T-helper 2 cell treated with Interferon-gamma antibody and Interleukin-4, amounts not matched to agents 100 ng/mL and 5 ng/mL, for 36 hours (primary cell): Measurements from ENCODE around the gene THBD. TPM values are rescaled to one million over a fixed set of nuclear protein-coding genes. Genes with fewer than 3 reads are reported as not detected.

Source experiments
- intact Hi-C: fragments of 100-400 bp; cut with micrococcal nuclease; formaldehyde crosslinking; loops from one replicate; pipeline ENCODE4 v1.15.1; 2023
- total RNA-seq: library from RNA; stranded (reverse); gene quantifications from 2 replicates; pipeline ENCODE4 v1.2.3, GENCODE V29; 2022

THBD gene
- total RNA-seq, 1 donor from 2014 or later, result not detected

GRCh38 chr20:23084845-23085365 lies 35.4 kb upstream of the THBD start:
- intact Hi-C loops, result no loop called here

- intact Hi-C loops, result no loop called here
These were observed 34.9 kb upstream of the THBD start for GRCh38 chr20:23084282-23084844.

DNA sequence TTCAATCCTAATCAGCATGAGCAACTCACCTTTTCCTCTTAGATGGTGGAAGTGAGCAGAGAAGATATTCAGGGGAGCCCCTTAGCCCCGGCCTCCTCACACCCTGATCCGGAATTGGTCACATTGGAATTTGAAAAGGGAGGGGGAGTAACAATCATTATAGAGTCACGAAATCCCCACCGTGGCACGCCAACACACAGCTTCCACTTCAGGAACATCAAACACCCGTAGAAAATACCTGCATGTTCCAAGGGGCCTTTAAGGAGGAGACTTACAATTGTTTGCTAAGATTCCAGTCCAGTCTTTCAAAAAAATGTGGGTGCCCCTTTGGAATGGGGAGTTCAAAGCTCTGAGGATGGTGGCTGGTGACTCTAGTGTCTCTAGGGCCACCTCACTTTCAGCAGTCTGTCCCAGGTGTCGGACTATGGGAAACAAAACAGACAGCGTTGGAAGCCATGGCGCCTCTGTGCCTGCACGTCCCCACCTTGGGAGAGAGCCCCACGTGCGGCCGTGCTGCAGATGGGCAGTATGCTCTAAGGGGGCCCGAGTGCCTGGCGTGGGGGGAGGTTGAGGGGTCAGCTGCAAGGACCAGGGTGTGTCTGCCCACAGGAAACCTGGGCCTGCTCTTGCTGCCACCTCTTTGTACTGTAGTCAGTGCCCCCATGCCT lies 34.2 kb upstream of the THBD start:
- intact Hi-C loops, result no loop called here

- intact Hi-C loops, result no loop called here
These were observed 33.5 kb upstream of the THBD start for GRCh38 chr20:23082846-23083552.

GRCh38 chr20:23081263-23081819 lies 31.9 kb upstream of the THBD start:
- intact Hi-C loops, result no loop called here

DNA sequence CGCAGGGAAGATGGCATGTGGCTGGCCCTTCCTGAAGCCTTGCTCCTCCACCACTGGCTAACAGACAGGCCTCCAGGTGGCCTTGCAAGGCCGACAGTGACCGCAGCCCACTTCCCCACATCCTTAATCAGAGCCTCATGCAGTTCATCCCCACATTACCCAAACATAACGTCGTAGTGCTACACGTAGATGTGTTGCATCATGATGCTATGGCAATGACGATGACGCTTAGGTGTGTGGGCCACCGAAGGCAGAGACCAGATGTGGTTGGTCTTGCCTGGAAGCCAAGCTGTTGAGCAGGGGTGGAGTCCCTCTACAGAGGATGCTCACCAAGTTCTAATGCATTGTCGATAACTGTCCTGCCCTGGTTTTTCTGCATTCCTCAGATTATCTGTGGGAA lies 31.0 kb upstream of the THBD start:
- intact Hi-C loops, result no loop called here

- intact Hi-C loops, result no loop called here
These were observed 30.5 kb upstream of the THBD start for GRCh38 chr20:23079926-23080325.

DNA sequence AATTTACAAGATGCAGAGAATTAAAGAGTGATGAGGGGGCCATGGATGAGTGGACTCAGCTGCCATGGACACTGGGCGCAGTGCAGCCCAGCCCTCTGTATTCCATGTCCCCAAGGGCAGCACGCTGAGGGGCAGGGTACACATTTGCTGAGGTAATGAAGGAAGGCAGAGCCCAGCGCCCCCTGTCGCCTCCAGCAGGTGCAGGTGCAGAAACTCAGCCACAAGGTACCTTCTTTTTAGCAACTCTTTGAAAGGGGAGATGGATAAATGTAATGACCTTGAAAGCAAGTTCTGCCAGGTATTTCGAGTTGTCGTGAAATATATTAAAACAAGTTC lies 29.5 kb upstream of the THBD start:
- intact Hi-C loops, result no loop called here

DNA sequence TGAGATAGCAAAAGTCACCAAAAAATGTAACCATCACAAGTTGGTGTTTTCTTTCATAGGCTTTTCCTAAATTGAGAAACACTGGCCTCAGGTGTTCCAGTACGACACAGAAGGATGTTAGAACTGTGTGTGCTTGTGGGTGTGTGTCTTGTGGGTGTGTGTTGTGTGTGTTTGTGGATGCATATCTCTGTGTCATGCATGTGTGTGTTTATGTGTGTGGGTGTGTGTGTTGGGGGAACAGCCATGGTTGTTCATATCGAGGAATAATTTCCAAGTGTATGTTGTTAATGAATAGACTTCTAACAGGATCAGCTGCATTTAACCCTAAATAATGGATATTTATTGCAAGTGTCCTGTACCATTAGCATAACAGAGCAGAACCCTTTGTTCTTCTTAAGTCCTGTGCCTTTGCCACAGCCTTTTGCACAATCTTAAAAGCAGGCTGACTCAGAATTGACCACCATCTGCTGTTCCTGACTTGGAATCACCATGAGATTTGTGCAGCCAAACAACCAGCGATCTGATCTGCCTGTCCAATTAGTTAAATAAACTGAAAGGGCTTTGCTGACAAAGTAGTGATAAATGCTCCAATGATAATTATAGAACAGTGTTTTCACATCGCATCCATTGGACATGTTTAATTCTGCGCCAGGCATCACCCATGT lies 29.0 kb upstream of the THBD start:
- intact Hi-C loops, result no loop called here

GRCh38 chr20:23077277-23077676 lies 27.8 kb upstream of the THBD start:
- intact Hi-C loops, result no loop called here

GRCh38 chr20:23074052-23074451 lies 24.6 kb upstream of the THBD start:
- intact Hi-C loops, result no loop called here

GRCh38 chr20:23072892-23073586 lies 23.6 kb upstream of the THBD start:
- intact Hi-C loops, result no loop called here

GRCh38 chr20:23071996-23072395 lies 22.5 kb upstream of the THBD start:
- intact Hi-C loops, result no loop called here

- intact Hi-C loops, result no loop called here
These were observed 21.9 kb upstream of the THBD start for GRCh38 chr20:23071398-23071797.

DNA sequence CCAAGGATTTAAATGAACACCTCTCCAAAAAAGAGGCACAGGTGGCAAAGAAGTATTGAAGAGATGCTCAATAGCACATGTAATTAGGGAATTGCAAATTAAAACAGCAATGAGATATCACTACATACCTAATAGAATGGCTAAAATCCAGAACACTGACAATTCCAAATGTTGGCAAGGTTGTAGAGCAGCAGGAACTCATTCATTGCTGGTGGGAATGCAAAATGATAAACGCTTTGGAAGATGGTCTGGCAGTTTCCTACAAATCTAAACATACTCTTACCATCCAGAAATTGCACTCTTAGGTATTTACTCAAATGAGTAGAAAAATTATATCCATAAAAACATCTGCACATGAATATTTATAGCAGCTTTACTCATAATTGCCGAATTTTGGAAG lies 19.6 kb upstream of the THBD start:
- intact Hi-C loops, result no loop called here

DNA sequence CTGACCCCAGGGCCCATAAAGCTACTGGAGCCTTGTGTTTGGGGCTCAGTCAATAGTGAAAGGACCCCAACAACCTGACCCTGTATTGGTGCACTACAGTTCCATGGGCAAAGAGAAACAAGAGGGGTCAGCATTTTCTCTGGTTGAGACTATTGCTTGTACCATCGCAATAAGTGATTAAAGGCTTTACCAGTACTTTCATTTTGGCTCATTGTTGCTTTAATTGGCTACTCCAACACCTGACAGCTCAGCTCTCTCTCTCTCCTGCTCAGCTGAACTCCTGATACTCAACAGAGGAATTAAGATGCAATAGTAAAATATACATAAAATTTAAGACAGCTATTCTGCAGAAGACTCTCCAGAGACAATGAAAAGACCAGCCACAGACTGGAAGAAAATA lies 18.8 kb upstream of the THBD start:
- intact Hi-C loops, result no loop called here

DNA sequence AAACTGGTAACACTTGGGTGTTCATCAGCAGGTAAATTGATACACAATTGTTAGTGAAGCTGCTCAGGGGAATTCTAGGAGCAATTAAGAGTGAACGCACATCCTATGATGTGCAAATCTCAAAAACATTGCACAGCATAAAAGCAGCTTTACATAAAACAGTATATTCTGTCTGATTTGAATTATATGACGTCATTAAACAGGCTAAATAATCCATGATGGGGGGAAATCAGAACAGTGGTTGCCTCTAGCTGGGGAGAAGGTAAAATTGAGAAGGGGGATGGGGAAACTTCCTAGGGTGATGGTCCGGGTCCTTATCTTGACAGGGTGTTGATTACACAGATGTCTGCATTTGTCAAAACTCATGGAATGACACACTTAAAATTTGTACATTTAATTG lies 17.3 kb upstream of the THBD start:
- intact Hi-C loops, result no loop called here

DNA sequence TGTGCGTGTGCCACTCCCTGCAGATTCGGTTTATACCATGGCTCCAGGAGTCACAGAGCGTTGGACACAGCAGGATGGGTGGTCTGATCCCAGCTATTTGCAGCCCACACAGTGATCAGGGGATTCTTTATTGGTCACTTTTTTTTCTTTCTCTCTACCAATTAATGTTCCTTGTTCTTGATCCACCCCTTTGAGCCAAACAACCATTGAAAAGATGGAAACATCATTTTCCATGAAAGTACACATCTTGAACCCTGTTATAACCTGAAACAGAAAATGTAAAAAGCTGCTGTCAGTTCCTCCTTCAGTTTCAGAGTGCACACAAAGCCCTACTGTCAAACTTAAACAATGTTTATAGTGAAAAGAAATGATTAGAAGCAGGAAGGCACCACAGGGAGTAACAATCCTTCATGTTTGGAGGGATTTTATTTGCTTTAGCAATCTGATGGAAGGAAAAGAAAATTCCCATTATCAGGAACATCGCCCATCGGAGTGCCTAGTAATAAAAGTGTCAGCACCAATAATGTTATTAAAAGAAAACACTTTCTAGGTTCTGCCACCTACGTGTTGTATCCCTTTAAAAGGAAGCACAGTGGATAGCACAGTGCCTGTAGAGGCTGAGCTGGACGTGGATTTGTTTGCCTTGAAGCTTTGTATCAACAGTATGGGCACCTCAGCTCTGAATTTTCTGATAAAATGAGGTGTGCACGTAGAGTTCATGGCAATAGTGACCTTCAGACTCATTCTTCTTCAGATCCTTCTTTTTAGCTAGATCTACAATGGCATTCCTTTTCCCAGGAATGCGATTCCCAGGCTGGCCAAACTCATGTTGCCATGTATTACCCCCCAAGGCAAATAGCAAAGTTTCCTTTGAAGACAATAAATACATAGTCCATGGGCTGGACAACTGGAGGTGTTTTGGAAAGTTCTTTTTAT lies 16.1 kb upstream of the THBD start:
- intact Hi-C loops, result no loop called here

- intact Hi-C loops, result no loop called here
These were observed 14.1 kb upstream of the THBD start for GRCh38 chr20:23063581-23063980.

DNA sequence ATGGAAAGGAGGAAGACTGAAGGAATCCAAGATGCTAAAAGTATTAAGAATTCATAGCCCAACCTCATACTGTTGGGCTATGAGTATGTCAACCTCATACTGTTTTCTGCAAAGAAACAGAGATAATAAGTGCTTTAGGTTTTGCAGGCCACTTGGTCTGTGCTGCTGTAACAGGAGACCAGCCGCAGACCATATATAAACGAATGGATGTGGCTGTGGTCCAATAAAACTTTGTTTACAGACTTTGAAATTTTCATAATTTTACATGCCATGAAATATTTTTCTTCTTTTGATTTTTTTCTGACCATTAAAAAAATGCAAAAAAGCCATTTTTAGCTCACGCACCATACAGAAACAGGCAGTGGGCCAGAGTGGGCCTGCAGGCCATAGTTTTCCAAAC lies 13.7 kb upstream of the THBD start:
- intact Hi-C loops, result no loop called here
